AG09309 (cell line): ENCODE data around the gene GSTM4.
"Not testable (repeated sequence)": the region's sequence is repeated elsewhere in the genome, so short reads cannot be mapped to it uniquely, and the experiment has no call there.

Experiments
- DNase-seq: peaks from one replicate; pipeline ENCODE4 v3.0.0-alpha.2; 2010; ENCODE audit warnings: low read depth
- H3K4me3 ChIP-seq: 2 replicates; pipeline ENCODE4 v1.5.1; 2011; ENCODE audit warnings: mild to moderate bottlenecking, low read depth, low read length, moderate library complexity; ENCODE audit not compliant: control insufficient read depth
- CTCF ChIP-seq: IDR thresholded peaks from 2 replicates; pipeline ENCODE4 v1.5.1; 2011; ENCODE audit warnings: mild to moderate bottlenecking, low read depth, low read length, inconsistent platforms; ENCODE audit not compliant: insufficient read depth, control insufficient read depth; ENCODE audit errors: missing control alignments

GSTM4 gene

GRCh38 chr1:109668123-109668775, 12.3 kb downstream of the GSTM4 start:
- DNase-seq = no peak
- H3K4me3 ChIP-seq = peak overlapping the region; percentile 64
- TF ChIP-seq CTCF = no peak

- H3K4me3 ChIP-seq = no peak overlapping the region; the same call in 1 of the 2 replicates
- no peak for TF ChIP-seq CTCF
- DNase-seq = no peak
These were observed 13.5 kb downstream of the GSTM4 start for GRCh38 chr1:109669246-109669948.

GRCh38 chr1:109669949-109670302, 14.0 kb downstream of the GSTM4 start:
- H3K4me3 ChIP-seq, DNase-seq: not testable (repeated sequence)

GRCh38 chr1:109671067-109671466, 15.2 kb downstream of the GSTM4 start:
- DNase-seq = no peak
- no peak for TF ChIP-seq CTCF
- no peak overlapping the region for H3K4me3 ChIP-seq

GRCh38 chr1:109673861-109674260, 18.0 kb downstream of the GSTM4 start:
- DNase-seq, H3K4me3 ChIP-seq: not testable (repeated sequence)

DNA sequence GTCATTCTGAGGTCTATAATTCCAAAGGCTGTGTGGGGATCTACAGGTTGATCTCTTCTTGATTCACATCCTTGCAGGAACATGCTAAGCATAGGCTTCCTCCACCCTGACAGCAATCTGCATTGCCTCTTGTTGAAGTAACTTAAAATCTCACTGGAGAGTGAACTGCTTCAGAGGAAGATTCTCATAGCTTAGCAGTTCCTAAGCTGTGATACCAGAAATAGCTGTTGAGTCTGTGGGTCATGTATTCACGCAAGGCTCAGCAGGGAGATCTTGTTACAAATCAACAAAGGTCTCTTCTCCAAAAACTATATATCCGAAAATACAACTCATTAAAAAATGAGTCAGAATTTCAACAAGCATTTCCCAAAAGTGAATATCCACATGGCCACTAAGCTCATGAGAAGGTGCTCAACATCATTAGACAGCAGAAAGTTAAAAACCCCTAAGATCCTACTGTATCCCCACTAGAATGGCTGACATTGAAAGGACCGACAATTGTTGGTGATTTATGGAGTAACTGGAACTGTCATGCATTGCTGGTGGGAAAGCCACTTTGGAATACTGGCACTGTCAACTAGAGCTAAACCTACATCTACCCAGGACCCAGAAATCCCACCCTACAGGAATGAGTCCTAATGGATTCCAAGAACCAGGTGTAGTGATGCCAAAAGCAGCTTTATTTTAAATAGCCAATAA, 20.9 kb downstream of the GSTM4 start:
- peak; percentile 23 for DNase-seq
- H3K4me3 ChIP-seq = not testable (repeated sequence)

DNA sequence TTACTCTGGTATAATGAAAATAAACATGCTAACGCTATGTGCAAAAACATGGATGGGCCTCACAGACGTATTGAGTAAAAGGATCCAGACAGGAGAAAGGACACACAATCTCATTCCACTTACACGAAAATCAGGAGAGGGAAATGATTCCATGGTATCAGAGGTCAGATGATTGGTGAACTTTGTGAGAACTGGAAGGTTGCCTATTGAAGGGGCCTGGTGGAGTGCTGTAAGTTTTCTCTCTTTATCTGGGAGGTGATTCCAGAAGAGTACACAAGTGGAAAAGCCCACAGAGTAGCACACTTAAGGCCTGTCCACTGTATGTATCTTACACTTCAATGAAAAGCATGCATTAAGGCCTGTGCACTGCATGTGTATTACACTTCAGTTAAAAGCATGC, 21.6 kb downstream of the GSTM4 start:
- TF ChIP-seq CTCF = no peak
- no peak for DNase-seq
- H3K4me3 ChIP-seq = no peak overlapping the region

DNA sequence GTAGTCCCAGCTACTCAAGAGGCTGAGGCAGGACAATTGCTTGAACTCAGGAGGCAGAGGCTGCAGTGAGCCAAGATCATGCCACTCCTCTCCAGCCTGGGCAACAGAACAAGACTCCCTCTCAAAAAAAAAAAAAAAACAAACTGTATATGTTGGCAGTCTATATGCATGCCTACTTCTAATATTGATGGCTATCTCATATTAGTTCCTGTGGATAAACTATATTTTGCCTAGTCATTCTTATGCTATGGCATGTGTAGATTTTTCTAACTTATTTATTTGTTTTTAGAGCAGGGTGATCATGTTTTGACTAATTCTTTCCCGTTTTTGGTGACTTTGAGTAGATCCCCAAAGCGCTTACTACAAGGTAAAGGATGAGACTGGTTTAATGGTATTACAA, 22.7 kb downstream of the GSTM4 start:
- not testable (repeated sequence) for H3K4me3 ChIP-seq, DNase-seq

- DNase-seq, H3K4me3 ChIP-seq: not testable (repeated sequence)
These were observed 28.9 kb downstream of the GSTM4 start for GRCh38 chr1:109684777-109685176.

GRCh38 chr1:109685399-109685798, 29.5 kb downstream of the GSTM4 start:
- H3K4me3 ChIP-seq, DNase-seq: not testable (repeated sequence)

DNA sequence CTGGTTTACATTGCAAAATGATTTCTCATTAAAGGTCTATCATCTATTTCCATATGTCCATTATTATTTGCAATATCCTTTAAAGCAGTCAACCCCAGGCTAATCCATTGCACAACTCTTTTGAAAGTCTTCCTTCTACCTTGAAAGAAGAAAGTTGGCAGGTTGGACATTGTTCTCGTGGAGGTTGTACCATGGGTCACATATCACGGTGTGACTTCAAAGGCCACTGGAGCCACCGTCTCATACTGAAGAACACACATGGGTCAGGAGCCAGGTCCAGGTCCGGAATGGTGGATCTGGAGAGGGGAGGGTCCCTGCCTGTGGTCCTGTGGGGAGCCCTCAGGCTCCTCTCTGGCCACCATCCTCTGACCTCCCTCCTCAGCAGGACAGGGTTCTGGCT, 30.0 kb downstream of the GSTM4 start:
- H3K4me3 ChIP-seq, DNase-seq: not testable (repeated sequence)

DNA sequence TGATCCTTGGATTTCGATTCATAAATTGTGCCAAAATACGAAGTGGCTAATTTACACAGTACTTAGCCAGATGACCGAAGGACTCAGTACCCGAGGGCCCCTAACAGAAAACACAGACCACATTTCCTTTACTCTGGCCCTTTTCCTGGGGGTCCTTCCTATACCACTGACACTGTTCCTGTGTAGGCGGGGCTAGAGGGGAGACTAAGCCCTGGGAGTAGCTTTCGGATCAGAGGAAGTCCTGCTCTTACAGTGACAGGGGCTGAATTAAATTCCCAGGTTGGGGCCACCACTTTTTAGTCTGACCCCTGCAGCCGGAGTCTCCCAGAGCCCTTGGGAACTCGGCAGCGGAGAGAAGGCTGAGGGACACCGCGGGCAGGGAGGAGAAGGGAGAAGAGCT, 31.2 kb downstream of the GSTM4 start:
- not testable (repeated sequence) for DNase-seq
- peak overlapping the region; percentile 64 for H3K4me3 ChIP-seq
